Effector memory CD8-positive, alpha-beta T cell (primary cell): ENCODE measurements around the gene NKAP.
"Not testable (repeated sequence)": the region's sequence is repeated elsewhere in the genome, so short reads cannot be mapped to it uniquely, and the experiment has no call there.

ENCODE experiments used
- ATAC-seq: fragments of 150-1000 bp; cut with Tn5 transposase; replicated peaks from 2 replicates; pipeline ENCODE4 v1.10.0; 2021; ENCODE audit warnings: mild to moderate bottlenecking, moderate library complexity
- DNase-seq, 3 experiments: peaks; one replicate each; pipeline ENCODE4 v3.0.0; 2021
- H3K27ac Mint-ChIP-seq, 2 donors: one replicate each; pipeline ENCODE4 v1.8.0; 2022; ENCODE audit warnings: mild to moderate bottlenecking in 2 of 2, mixed read lengths in 2 of 2, moderate library complexity in 2 of 2
- H3K27me3 Mint-ChIP-seq, 2 donors: one replicate each; pipeline ENCODE4 v1.8.0; 2022; ENCODE audit warnings: mixed read lengths in 2 of 2
- H3K36me3 Mint-ChIP-seq: one replicate; pipeline ENCODE4 v1.8.0; 2022; ENCODE audit warnings: mild to moderate bottlenecking, moderate library complexity, mixed read lengths; ENCODE audit not compliant: insufficient read depth
- H3K4me1 Mint-ChIP-seq, 2 donors: one replicate each; pipeline ENCODE4 v1.8.0; 2022; ENCODE audit warnings: low read depth in 2 of 2, mixed read lengths in 2 of 2
- H3K4me3 Mint-ChIP-seq, 2 donors: one replicate each; pipeline ENCODE4 v1.8.0; 2022; ENCODE audit warnings: mild to moderate bottlenecking in 2 of 2, mixed read lengths in 2 of 2, moderate library complexity in 2 of 2
- H3K9me3 Mint-ChIP-seq, 2 donors: one replicate each; pipeline ENCODE4 v1.8.0; 2022; ENCODE audit warnings: mixed read lengths in 2 of 2

Gene NKAP

DNA sequence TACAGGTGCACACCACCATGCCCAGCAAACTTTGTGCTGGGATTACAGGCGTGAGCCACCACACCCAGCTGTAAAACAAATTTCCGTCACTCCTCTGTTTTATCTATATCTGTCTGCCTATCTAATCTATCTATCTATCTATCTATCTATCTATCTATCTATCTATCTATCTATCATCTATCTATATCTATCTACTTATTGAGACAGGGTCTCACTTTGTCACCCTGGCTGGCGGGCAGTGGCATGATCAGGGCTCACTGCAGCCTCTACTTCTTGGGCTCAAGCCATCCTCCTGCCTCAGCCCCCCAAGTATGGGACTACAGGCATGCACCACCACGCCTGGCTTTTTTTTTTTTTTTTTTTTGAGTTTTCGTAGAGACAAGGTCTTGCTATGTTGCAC, 27.2 kb downstream of the NKAP start:
- no peak for ATAC-seq
- H3K27me3 Mint-ChIP-seq: no peaks in the 10 kb centered on the region
- H3K36me3 Mint-ChIP-seq: no peaks in the 10 kb centered on the region
- H3K4me1 Mint-ChIP-seq: no peaks in the 10 kb centered on the region
- no peak overlapping the region for H3K27ac Mint-ChIP-seq
- H3K4me3 Mint-ChIP-seq: no peak overlapping the region
- no peaks in the 10 kb centered on the region for H3K9me3 Mint-ChIP-seq
- no peak for DNase-seq

DNA sequence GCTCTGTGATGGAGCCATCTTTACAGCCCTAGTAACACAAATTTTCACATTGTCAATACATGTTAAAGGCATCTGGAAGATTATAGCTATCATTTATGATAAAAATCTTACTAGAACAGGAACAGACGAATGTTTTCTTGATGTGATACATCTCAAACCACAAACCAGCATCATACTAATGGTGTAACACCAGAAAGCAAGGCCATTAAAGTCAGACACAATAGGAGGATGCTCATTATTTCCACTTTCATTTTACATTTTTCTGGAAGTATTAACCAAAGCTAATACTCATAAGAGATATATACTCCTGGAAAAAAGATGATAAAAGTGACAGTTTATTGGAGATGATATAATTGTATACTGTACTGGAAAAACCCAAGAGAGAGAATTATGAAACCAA, 42.6 kb downstream of the NKAP start:
- ATAC-seq: no peak
- no peak overlapping the region for H3K4me3 Mint-ChIP-seq
- H3K36me3 Mint-ChIP-seq: peaks cover 4% of the 10 kb centered on the region
- H3K27ac Mint-ChIP-seq: peak overlapping the region in 1 of 2 donors; percentile 72
- H3K9me3 Mint-ChIP-seq: no peaks in the 10 kb centered on the region
- H3K4me1 Mint-ChIP-seq: no peaks in the 10 kb centered on the region
- H3K27me3 Mint-ChIP-seq: no peaks in the 10 kb centered on the region
- DNase-seq: no peak

DNA sequence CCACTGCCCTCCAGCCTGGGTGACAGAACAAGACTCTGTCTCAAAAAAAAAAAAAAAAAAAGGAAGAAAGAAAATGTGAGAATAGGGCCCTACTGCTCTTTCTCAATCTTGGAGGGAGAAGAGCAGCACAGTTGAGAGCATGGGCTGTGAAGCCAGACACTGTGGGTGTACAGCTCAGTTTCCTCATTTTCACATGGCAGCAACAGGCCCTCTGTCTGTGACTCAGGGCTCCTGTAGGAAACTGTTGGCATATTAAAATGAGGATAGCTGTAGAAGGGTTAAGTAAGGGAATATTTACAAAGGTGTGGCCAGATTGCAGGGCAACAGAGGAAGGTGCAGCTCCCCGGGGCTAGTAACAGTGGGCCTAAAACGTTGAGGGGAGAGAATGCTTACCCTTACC, 44.4 kb downstream of the NKAP start:
- no peaks in the 10 kb centered on the region for H3K9me3 Mint-ChIP-seq
- H3K27ac Mint-ChIP-seq: no peak overlapping the region
- DNase-seq (no peak), ATAC-seq (no peak)
- no peaks in the 10 kb centered on the region for H3K27me3 Mint-ChIP-seq
- H3K4me3 Mint-ChIP-seq: no peak overlapping the region
- H3K4me1 Mint-ChIP-seq: no peaks in the 10 kb centered on the region
- H3K36me3 Mint-ChIP-seq: peaks cover 4% of the 10 kb centered on the region

- H3K4me3 Mint-ChIP-seq: no peak within 1 kb of the TSS
- H3K27ac Mint-ChIP-seq: no peak within 1 kb of the TSS
- no peaks in the 10 kb centered on the region for H3K4me1 Mint-ChIP-seq
- DNase-seq (no peak), ATAC-seq (no peak)
- no peaks in the 10 kb centered on the region for H3K27me3 Mint-ChIP-seq
- H3K36me3 Mint-ChIP-seq: peaks cover 4% of the 10 kb centered on the region
- H3K9me3 Mint-ChIP-seq: no peaks in the 10 kb centered on the region
Measured at GRCh38 chrX:119895843-119896326, 47.7 kb downstream of the NKAP start, which contains the start of gene AKAP14. AKAP14 (plus strand) TSS chrX:119895893; CDS start chrX:119903224, 7,331 bp downstream.

DNA sequence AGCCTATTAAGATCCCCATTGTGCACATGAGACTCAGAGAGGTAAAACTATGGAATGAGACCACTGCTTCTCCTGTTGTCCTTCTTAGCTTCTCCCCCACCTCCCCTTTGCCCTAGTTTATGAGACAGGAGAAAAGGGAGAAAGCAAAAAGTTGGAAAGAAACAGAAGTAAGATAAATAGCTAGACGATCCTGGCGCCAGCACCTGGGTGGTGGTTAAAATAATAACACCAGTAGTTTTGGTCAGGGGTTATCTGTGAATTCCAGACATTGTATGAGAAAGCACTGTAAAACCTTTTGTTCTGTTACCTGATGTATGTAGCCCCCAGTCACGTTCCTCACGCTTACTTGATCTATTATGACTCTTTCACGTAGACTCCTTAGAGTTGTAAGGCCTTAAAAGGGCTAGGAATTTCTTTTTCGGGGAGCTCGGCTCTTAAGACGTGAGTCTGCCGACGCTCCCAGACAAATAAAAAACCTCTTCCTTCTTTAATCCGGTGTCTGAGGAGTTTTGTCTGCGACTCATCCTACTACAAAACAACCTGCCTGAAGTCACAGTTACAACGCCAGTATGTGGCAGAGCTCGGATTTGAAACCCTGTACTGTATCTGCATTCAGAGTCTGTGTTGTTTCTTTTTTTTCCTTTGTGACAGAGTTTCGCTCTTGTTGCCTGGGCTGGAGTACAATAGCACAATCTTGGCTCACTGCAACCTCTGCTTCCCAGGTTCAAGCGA, 51.4 kb downstream of the NKAP start:
- DNase-seq, H3K27me3 Mint-ChIP-seq, ATAC-seq, H3K27ac Mint-ChIP-seq, H3K4me3 Mint-ChIP-seq, H3K9me3 Mint-ChIP-seq, H3K36me3 Mint-ChIP-seq, H3K4me1 Mint-ChIP-seq: not testable (repeated sequence)

DNA sequence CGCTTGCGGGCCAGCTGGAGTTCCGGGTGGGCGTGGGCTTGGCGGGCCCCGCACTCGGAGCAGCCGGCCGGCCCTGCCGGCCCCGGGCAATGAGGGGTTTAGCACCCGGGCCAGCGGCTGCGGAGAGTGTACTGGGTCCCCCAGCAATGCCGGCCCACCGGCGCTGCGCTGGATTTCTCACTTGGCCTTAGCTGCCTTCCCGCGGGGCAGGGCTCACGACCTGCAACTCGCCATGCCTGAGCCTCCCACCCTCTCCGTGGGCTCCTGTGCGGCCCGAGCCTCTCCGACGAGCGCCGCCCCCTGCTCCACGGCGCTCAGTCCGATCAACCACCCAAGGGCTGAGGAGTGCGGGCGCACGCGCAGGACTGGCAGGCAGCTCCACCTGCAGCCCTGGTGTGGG, 52.9 kb downstream of the NKAP start:
- ATAC-seq, DNase-seq, H3K36me3 Mint-ChIP-seq, H3K4me3 Mint-ChIP-seq, H3K27ac Mint-ChIP-seq, H3K4me1 Mint-ChIP-seq, H3K27me3 Mint-ChIP-seq, H3K9me3 Mint-ChIP-seq: not testable (repeated sequence)

- Mint-ChIP-seq H3K36me3 (no peaks in the 10 kb centered on the region), H3K9me3 (no peaks in the 10 kb centered on the region), H3K4me3 (peak overlapping the region; percentile 48 to 65), H3K27ac (no peak overlapping the region), H3K27me3 (no peaks in the 10 kb centered on the region), H3K4me1 (peaks cover 5% of the 10 kb centered on the region in 2 donors)
- peak; percentile 84 for ATAC-seq
- peak; percentile 36 to 42 (median 40) for DNase-seq
Measured at GRCh38 chrX:119887721-119888425, 55.7 kb downstream of the NKAP start.

DNA sequence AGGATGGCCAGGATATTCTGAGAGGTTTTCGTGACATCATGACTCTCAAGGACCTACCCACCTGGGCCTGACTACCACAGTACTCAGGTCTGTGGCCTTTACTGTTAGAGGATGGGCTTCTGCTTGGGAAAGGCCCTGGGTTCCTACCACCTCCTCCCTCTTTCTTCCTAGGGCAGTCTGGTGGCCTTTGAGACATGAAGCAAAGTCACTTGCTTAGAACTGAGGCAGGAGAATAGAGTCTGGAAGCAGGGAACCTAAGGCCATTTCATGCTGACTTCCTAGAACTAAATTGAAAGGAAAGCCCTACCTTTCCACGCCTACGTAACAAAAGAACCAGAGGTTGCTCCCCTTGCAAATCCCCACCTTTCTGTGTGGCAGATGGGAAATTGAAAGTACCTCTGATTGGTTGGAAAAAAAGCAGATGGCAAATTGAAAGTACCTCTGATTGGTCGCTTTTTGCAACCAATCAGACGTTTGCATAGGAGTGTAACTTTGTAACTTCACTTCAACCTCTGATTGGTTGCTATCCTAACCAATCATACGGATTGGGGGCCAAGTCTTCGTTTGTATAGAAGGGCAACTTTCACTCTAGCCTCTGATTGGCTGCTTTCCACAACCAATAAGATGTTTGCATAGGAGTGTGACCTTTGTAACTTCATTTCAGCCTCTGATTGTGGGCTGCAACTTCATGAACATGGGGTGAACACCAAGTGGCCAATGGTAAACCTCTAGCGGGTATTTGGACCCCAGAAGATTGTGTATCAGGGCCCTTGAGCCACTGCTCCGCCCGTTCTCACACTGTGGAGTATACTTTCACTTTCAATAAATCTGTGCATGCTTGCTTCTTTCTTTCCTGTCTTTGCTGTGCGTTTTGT, 57.8 kb downstream of the NKAP start:
- H3K36me3 Mint-ChIP-seq: peaks cover 6% of the 10 kb centered on the region
- ATAC-seq: peak; percentile 66

GRCh38 chrX:119880552-119881437, 62.8 kb downstream of the NKAP start:
- no peaks in the 10 kb centered on the region for H3K27me3 Mint-ChIP-seq
- peaks cover 8 to 9% of the 10 kb centered on the region in 2 donors for H3K4me1 Mint-ChIP-seq
- peak overlapping the region; percentile 72 to 77 for H3K27ac Mint-ChIP-seq
- ATAC-seq (peak; percentile 94), DNase-seq (peak; percentile 6 to 23 (median 14))
- H3K9me3 Mint-ChIP-seq: no peaks in the 10 kb centered on the region
- peaks cover 41% of the 10 kb centered on the region for H3K36me3 Mint-ChIP-seq
- H3K4me3 Mint-ChIP-seq: no peak overlapping the region

More for the DNA sequence above, 57.8 kb downstream of the NKAP start:
- no peaks in the 10 kb centered on the region for H3K27me3 Mint-ChIP-seq
- peak overlapping the region; percentile 59 to 62 for H3K4me3 Mint-ChIP-seq
- peak in 2 of 3 experiments; percentile 10 to 15 for DNase-seq
- no peaks in the 10 kb centered on the region for H3K9me3 Mint-ChIP-seq
- peak overlapping the region in 1 of 2 donors; percentile 35 for H3K27ac Mint-ChIP-seq
- peaks cover 5% of the 10 kb centered on the region in 2 donors for H3K4me1 Mint-ChIP-seq

DNA sequence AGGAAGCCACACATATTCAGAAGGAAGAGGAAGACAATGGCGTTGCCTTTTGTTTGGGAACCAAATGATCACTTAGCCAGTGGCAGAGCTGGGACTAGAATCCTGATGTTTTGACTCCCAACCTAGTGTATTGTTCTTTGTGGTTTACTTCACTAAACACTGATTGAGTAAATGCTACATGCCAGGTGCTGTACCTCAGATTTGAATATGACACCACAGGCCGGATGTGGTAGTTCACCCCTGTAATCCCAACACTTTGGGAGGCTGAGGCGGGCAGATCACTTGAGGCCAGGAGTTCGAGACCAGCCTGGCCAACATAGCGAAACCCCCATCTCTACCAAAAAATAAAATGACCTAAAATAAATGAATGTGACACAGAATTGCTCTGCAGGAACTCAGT, 63.5 kb downstream of the NKAP start:
- Mint-ChIP-seq H3K4me1 (peaks cover 8 to 9% of the 10 kb centered on the region in 2 donors), H3K27me3 (no peaks in the 10 kb centered on the region), H3K27ac (peak overlapping the region; percentile 72 to 77), H3K36me3 (peaks cover 41% of the 10 kb centered on the region), H3K4me3 (no peak overlapping the region), H3K9me3 (no peaks in the 10 kb centered on the region)
- DNase-seq (no peak), ATAC-seq (peak; percentile 35)

- Mint-ChIP-seq H3K36me3 (peaks cover 52% of the 10 kb centered on the region), H3K27ac (no peak overlapping the region), H3K4me1 (peaks cover 8 to 9% of the 10 kb centered on the region in 2 donors), H3K9me3 (no peaks in the 10 kb centered on the region), H3K4me3 (no peak overlapping the region), H3K27me3 (no peaks in the 10 kb centered on the region)
- DNase-seq (no peak), ATAC-seq (no peak)
Measured at GRCh38 chrX:119878740-119879139, 64.8 kb downstream of the NKAP start.

GRCh38 chrX:119871599-119872395, 71.8 kb downstream of the NKAP start, which contains the start of the genes NDUFA1 and RNF113A:
NDUFA1 (plus strand) TSS chrX:119871832; CDS start chrX:119871912, 80 bp downstream.
RNF113A (minus strand) TSS chrX:119871733; CDS start chrX:119871613, 120 bp downstream.
- peaks cover 6 to 16% of the 10 kb centered on the region in 2 donors for H3K4me1 Mint-ChIP-seq
- peak; percentile 88 for ATAC-seq
- peak within 1 kb of the TSS; percentile 99 to 100 for H3K27ac Mint-ChIP-seq
- peaks cover 38% of the 10 kb centered on the region for H3K36me3 Mint-ChIP-seq
- no peaks in the 10 kb centered on the region for H3K9me3 Mint-ChIP-seq
- no peaks in the 10 kb centered on the region for H3K27me3 Mint-ChIP-seq
- peak; percentile 74 to 79 (median 78) for DNase-seq
- H3K4me3 Mint-ChIP-seq: peak within 1 kb of the TSS; percentile 96 to 99
